GM12873 (cell line): ENCODE measurements around the gene CAMK2B.

Source experiments
- CTCF ChIP-seq: IDR thresholded peaks from 2 replicates; pipeline ENCODE4 v1.5.1; 2012; ENCODE audit warnings: low read depth, mild to moderate bottlenecking, moderate library complexity, low read length, control low read depth; ENCODE audit not compliant: insufficient read depth; ENCODE audit errors: missing control alignments

The CAMK2B gene

GRCh38 chr7:44256459-44256858 lies 68.9 kb downstream of the CAMK2B start:
- no peak for TF ChIP-seq CTCF

- TF ChIP-seq CTCF = no peak
Observed at GRCh38 chr7:44251881-44252280, 73.5 kb downstream of the CAMK2B start.

- no peak for TF ChIP-seq CTCF
Observed at GRCh38 chr7:44251269-44251668, 74.1 kb downstream of the CAMK2B start.

- no peak for TF ChIP-seq CTCF
Observed at GRCh38 chr7:44249639-44250234, 75.7 kb downstream of the CAMK2B start.

GRCh38 chr7:44247868-44248651 lies 77.3 kb downstream of the CAMK2B start:
- no peak for TF ChIP-seq CTCF

GRCh38 chr7:44246396-44247113 lies 78.8 kb downstream of the CAMK2B start:
- TF ChIP-seq CTCF = no peak

- peak; percentile 69 for TF ChIP-seq CTCF
Observed at GRCh38 chr7:44244282-44244681, 81.1 kb downstream of the CAMK2B start.
